Left lobe of liver (tissue), 2 donors: ENCODE measurements around the gene KRTAP1-5. TPM values are rescaled to one million over a fixed set of nuclear protein-coding genes. Genes with fewer than 3 reads are reported as not detected.
"Not testable (repeated sequence)": the region's sequence is repeated elsewhere in the genome, so short reads cannot be mapped to it uniquely, and the experiment has no call there.

Experiments used
- ATAC-seq: fragments of 200-7000 bp; cut with Tn5 transposase; one replicate; pipeline ENCODE4 v1.9.1; 2020; ENCODE audit warnings: mild to moderate bottlenecking, moderate library complexity
- DNase-seq: peaks from one replicate; pipeline ENCODE4 v3.0.0-alpha.2; 2020; ENCODE audit warnings: low spot score
- total RNA-seq: library from RNA; stranded (reverse); gene quantifications from one replicate; pipeline ENCODE4 v1.2.1, GENCODE V29; 2021
- donor health status: DM: no; HTN: no; CAD: no; lungs with moderate emphysema.
- donor health status: DM: no; HTN: yes; CAD: no.

Gene KRTAP1-5, protein sequence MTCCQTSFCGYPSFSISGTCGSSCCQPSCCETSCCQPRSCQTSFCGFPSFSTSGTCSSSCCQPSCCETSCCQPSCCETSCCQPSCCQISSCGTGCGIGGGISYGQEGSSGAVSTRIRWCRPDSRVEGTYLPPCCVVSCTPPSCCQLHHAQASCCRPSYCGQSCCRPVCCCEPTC
- not detected for total RNA-seq

DNA sequence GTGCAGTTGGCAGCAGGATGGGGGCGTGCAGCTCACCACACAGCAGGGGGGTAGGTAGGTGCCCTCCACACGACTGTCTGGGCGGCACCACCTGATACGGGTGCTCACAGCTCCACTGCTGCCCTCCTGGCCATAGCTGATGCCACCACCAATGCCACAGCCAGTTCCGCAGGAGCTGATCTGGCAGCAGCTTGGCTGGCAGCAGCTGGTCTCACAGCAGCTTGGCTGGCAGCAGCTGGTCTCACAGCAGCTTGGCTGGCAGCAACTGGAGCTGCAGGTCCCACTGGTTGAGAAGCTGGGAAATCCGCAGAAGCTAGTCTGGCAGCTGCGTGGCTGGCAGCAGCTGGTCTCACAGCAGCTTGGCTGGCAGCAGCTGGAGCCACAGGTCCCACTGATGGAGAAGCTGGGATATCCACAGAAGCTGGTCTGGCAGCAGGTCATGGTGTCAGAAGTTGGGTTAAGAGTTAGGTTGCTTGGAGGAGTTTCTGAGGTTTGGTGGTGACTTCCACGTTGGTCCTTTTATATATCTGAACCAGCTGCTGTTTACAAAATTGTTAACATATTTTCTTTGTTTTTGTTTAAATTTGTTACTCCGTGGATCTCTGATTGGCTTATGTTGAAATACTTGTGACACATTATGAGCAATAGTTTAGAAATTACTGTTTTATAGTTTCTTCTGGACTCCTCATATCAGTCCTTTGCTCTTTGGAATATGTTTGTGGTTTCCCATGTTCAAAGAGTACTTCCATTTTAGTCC is at the start of gene KRTAP1-5:
Gene KRTAP1-5, minus strand, starts transcription at position 494 of the 757 bp plus-strand sequence. Its CDS starts 53 bp downstream, at position 441.
- ATAC-seq = no peak

DNA sequence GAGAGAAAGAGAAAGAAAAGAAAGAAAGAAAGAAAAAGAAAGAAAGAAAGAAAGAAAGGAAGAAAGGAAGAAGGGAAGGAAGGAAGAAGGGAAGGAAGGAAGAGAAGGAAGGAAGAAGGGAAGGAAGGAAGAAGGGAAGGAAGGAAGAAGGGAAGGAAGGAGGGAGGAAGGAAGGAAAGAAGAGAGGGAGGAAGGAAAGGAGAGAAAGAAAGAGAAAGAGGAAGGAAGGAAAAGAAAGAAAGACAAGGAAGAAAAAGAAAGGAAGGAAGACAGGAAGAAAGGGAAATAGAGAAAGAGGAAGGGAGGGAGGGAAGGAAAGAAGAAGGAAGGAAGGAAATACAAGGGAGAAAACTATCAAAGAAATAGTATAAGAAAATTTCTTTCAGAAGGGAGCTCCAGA is 49.8 kb upstream of the KRTAP1-5 start:
- DNase-seq = no peak

More for the DNA sequence above, at the start of gene KRTAP1-5:
- no peak for DNase-seq

DNA sequence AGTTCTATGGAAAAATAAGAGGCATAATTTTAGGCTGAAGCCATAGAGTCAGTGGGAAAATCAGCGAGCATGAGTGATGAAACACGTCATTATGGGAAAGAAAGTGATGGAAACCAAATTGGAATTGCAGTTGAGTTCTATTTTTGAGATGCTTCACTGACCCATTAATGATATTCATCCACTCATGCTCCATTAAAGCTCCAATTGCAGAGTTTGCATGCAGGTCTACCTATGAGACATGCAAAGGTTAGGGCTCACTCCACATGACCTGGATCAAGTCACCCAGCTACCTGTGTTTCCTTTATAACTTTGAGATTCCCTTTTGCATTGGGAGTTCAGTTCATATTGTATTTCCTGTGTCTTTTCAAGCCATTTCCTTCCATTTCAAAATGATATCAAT is 46.7 kb upstream of the KRTAP1-5 start:
- ATAC-seq (no peak), DNase-seq (no peak)

More for the DNA sequence above, 49.8 kb upstream of the KRTAP1-5 start:
- ATAC-seq = no peak

DNA sequence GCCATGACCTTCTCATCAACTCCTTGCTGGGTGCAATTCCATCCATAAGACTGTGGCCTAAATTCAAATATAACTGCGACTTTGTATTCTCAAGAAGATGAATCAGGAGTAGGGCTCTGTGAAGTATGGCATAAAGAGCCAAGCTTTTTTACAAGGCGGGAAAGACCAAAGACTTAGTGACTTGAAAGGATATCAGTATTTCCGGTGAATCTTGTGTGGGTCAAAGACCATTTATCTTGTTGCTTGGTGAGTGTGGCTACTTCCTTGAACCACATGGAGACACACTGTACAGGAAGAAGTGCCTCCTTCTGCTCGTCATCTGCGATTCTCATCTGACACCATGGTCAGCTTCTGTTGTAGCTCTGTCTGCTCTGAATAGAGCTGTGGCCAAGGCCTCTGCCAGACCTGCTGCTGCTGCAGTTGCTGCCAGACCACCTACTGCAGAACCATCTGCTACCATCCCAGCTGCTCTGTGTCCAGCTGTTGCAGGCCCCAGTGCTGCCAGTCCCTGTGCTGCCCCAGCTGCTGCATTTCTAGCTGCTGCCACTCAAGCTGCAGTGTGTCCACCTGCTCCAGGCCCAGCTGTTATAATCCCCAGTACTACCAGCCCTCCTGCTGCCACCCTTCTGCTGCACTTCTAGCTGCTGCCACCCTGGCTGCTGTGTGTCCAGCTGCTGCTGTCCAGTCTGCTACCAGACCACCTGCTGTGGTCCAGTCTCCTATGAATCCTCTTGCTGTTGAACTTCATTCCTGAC is 44.8 kb upstream of the KRTAP1-5 start:
- no peak for ATAC-seq
- no peak for DNase-seq

DNA sequence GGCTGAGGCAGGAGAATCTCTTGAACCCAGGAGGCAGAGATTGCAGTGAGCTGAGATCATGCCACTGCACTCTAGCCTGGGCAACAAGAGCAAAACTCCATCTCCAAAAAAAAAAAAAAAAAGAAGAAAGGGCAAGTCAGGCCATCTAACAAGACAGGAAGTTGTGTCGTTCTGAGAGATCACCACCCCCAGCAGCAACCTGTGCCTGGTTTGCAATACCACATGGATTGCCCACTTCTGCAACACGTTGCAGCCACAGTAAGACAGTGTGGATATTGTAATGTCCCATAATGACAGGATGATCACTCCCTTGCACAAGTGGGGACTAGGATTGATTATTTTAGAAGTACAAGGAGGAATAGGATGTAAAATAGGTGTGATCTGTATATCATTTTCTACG is 42.0 kb upstream of the KRTAP1-5 start:
- DNase-seq (no peak), ATAC-seq (no peak)

DNA sequence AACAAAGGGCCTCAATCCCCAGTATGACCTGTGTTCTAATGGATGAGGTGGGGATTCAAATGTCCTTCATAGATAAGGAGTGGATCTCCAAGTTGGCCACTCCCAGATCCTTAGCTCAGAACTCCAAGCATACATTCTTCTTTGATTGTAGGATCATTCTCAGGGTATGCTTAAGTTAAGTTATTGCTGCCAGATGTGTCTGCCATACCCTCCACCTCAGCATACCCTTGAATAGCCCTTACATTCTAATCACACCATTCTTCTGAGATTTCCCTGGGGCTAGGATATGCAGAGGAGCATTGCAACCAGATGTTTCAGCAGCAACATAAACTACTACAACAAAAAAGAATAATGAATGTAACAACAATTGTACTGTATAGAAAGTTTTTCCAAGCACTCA is 40.3 kb upstream of the KRTAP1-5 start:
- ATAC-seq = no peak

DNA sequence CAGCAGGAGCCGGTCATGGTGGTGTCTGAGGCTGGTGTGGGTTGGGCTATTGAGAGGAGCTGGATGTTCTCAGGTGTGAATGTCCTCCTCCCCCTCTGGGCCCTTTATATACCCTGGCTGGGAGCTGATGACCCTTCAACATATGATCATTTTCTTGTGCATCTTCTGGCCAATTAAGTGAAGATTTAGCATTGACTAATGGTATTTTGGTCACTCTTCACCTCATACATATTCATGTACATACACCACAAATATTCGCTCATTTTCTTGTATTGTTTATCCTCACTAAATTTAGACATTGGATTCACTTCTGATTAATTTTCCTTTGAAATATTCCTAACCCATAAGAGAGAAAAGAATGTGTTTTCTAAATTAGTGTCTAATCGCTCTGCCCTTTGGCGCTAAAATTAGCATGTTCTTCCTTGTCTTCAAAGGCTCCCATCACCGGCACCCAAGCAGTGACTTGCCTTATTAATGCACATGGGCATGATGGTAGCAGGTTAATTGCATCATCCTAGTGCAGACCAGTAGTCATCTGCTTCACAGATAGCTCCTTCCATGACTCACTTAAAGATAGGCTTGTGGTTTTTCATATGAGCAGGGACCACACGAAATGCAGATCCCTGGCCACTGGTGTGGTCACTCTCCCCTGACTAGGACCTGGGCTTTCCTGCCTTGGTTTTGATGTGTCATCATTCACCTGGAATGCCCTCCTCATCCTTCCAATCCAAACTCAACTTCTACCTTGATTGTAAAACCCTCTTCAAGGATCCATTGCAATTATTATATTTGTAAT is 39.0 kb upstream of the KRTAP1-5 start, which contains the start of gene KRTAP2-4:
Gene KRTAP2-4, minus strand, starts transcription at position 51 of the 796 bp plus-strand sequence. Its CDS starts 34 bp downstream, at position 17.
- DNase-seq (no peak), ATAC-seq (no peak)

More for the DNA sequence above, 40.3 kb upstream of the KRTAP1-5 start:
- no peak for DNase-seq

DNA sequence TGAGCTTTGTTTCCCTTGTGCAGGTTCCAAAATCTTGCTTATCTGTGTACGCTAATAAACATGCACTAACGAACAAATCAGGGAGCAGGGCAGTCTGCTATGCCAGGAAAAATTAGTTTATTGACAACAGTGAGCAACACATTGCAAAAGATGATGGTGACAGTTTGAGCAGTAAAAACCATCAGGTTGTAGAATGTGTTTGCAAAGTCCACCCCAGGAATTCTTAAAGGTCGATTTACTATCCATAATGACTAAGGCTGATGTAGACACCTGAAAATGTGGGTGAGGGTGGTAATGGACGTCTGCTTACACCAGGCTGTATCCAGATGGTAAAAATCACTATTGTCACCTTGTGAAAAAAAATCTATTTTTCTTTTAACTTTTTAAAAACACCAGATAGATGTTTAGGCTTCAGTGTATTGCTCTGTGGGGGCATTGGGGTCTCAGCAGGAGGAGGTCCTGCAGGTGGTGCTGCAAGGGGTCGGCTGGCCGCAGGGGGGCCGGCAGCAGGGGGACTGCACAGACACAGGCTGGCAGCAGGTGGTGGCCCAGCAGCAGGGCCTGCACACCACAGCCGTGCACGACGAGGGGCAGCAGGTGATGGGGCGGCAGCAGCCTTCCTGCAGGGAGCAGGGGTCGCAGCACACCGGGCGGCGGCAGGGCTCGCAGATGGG is 38.1 kb upstream of the KRTAP1-5 start:
- not testable (repeated sequence) for ATAC-seq, DNase-seq

DNA sequence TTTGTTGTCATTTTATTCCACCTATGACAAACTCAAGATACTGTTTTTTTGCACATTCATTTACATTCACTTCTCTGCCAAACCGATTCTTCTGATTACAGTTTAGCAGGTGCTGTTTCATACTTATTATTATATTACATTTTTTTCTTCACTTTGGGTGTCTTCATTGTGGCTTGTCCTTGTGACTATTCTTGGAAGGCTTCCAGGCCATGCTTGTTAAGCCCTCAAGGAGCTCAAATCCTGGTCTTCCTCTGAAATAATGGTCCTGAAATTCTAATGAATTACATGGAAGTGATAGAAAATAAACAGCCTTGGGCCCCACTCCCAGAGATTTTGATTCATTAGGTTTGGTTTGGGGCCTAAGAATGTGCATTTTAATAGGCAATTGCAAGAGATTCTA is 37.3 kb upstream of the KRTAP1-5 start:
- ATAC-seq (no peak), DNase-seq (no peak)

DNA sequence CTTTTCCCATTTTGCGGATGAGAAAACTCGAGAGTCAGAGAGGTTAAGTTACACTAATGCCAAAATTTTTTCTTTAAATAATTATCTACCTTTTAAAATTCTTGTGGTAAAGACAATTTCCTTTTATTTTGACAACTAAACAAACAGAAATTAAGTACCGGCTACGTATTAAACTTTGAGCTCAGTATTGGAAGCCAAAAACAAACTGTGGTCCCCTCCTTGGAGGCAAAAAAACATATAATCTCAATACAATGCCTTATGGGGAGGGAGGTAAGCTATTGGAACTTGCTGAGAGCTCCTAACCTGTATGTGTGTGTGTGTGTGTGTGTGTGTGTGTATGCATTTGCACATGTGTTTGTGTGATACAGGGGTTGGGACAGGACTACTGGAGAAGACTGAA is 36.4 kb upstream of the KRTAP1-5 start:
- ATAC-seq (no peak), DNase-seq (no peak)

DNA sequence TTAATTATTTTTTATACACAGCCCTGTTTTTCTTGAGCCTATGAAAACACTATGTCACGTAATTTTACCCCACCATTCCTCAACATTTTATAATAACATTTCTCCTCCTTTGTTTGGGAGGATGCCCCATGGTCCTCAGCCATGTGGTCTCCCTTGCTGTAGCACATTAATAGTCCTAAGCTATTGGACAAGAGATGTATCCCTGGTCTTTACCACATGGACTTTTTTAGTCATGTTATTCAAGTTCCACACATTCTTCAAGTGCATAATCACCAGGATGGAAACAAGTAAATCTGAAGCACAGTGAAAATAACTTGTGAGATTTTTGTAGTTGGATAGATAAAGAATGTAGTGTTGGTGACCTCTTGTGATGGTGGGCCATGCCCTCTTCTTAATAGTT is 35.0 kb upstream of the KRTAP1-5 start:
- no peak for ATAC-seq
- no peak for DNase-seq

DNA sequence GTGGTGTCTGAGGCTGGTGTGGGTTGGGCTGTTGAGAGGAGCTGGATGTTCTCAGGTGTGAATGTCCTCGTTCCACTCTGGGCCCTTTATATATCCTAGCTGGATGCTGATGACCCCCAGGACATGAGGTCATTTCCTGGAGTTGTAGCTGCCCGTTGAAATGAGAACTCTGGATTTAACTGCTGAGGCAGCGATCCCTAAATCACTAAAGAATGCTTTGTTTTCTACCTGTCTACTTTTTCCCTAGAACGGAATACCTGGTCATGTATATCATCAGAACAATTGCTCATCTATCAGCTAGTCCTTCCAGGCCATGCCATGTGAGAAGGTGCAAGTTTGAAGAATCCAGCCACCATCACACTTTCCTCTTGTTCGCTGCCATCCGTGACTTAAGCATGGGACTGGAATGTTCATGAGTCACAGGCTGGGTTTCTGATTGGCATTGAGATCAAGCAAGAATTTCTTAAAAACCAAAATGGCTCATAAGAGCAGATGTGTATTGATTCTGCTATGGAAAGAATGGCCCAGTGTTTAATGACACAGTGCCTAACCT is 33.1 kb upstream of the KRTAP1-5 start, which contains the start of gene KRTAP2-3:
Gene KRTAP2-3, minus strand, starts transcription at position 63 of the 553 bp plus-strand sequence. CDS start 64 bp downstream, outside the sequence.
- no peak for ATAC-seq
- DNase-seq = no peak

DNA sequence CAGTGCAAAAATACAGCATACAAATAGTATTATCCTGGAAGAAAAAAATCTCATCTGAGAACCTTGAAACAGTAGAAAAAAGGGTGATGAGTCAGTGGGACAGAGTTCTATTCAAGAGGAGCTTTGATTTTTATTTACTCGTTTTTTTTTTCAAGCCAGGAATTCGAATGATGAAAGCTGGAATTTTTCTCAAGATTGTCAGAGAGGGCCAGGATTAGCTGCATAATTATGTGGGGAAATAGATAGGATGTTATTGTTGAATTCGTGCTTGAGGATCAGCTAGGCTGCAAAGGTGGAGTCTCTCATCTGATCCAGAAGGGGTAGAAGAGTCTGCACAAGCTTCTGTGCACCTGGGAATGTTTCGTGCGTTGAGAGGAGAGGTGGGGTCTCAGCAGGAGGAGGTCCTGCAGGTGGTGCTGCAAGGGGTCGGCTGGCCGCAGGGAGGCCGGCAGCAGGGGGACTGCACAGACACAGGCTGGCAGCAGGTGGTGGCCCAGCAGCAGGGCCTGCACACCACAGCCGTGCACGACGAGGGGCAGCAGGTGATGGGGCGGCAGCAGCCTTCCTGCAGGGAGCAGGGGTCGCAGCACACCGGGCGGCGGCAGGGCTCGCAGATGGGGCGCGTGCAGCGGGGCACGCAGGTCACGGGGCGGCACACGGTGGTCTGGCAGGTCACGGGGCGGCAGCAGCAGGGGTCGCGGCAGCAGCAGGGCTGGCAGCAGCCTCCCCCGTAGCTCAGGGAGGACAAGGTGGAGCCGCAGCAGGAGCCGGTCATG is 32.5 kb upstream of the KRTAP1-5 start:
- DNase-seq, ATAC-seq: not testable (repeated sequence)

DNA sequence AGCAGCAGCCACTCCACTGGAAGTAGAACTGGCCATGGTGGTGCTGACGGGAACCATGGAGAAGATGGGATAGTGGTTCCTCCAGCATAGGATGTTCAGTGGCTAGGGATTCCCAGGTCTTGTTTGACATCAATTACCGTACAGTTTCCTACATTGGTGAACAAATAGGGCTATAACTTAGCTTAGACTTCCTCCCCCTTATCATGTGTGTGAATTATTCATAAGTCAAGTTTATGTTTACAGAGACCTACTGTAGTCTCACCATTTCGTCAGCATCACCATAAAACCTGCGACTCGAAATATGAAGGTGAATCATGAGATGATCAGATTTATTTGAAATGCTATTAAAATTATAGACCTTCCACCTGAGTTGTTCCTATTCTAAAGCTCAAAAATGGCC is 31.7 kb upstream of the KRTAP1-5 start:
- DNase-seq (no peak), ATAC-seq (no peak)

DNA sequence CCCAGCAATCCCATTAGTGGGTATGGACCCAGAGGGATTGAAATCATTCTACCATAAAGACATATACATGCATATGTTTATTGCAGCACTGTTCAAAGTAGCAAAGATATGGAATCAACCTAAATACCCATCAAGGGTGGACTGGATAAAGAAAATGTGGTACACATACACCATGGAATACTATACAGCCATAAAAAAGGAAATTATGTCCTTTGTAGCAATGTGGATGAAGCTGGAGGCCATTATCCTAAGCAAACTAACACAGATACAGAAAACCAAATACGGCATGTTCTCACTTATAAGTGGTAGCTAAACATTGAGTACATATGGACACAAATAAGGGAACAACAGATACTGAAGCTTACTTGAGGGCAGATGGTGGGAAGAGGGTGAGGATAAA is 30.5 kb upstream of the KRTAP1-5 start:
- no peak for DNase-seq
- no peak for ATAC-seq

DNA sequence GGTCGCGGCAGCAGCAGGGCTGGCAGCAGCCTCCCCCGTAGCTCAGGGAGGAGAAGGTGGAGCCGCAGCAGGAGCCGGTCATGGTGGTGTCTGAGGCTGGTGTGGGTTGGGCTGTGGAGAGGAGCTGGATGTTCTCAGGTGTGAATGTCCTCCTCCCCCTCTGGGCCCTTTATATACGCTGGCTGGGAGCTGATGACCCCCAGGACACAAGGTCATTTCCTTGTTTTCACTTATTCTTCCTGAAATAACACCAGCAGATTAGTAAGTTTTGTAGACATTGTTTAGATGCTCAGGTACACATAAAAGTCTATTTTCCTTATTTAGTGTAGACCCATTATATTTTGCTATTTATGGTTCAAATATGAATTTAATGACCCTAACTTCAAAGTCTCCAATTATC is 28.1 kb upstream of the KRTAP1-5 start, which contains the start of gene KRTAP2-2:
Gene KRTAP2-2, minus strand, starts transcription at position 101 of the 400 bp plus-strand sequence. Its CDS starts 19 bp downstream, at position 82.
- DNase-seq, ATAC-seq: not testable (repeated sequence)

DNA sequence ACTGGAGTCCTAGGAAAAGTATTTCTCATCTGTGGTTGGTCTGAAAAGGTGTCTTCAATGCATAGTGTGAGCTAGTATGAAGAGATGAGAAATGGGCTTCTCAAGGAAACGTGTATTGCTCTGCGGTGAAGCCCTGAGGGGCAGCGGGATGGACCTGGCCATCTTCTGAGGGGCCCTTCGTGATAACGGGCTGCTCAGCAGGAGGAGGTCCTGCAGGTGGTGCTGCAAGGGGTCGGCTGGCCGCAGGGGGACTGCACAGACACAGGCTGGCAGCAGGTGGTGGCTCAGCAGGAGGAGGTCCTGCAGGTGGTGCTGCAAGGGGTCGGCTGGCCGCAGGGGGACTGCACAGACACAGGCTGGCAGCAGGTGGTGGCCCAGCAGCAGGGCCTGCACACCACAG is 27.5 kb upstream of the KRTAP1-5 start:
- not testable (repeated sequence) for ATAC-seq

DNA sequence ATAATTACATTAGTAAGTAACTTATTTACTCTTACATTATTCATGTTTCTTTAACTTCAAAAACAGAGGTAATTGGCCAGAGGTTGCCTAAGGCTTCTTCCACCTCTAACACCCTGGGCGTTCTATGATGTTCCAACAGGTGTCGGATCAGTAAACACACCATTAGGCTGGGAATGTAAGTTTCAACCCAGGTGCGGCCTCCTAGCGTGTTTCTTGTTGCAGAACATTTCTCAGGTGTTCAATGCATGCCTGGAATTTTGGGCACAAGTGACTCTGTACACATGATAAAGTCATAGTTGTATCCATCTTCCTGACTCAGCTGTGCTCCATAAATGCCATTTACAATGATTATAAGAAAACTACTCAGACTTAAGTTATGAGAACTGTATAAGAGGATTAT is 27.0 kb upstream of the KRTAP1-5 start:
- DNase-seq (no peak), ATAC-seq (no peak)

More for the DNA sequence above, 27.5 kb upstream of the KRTAP1-5 start:
- not testable (repeated sequence) for DNase-seq

DNA sequence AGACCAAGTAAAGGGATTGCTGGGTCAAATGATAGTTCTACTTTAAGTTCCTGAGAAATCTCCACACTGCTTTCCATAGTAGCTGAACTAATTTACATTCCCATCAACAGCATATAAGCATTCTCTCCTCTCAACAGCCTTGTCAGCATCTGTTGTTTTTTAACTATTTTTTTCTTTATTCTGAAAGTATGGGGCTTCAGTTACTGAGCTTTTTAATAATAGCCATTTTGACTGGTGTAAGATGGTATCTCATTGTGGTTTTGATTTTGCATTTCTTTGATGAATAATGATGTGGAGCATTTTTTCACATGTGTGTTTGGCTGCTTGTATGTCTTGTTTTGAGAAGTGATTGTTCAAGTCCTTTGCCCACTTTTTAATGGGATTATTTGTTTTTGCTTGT is 25.6 kb upstream of the KRTAP1-5 start:
- DNase-seq (no peak), ATAC-seq (no peak)
